NCI-H146 (cell line): ENCODE data around the gene MTA1.

Experiments
- DNase-seq: peaks from one replicate; lab custom pipeline; 2025; lab: John Stamatoyannopoulos, UW

Gene MTA1

DNA sequence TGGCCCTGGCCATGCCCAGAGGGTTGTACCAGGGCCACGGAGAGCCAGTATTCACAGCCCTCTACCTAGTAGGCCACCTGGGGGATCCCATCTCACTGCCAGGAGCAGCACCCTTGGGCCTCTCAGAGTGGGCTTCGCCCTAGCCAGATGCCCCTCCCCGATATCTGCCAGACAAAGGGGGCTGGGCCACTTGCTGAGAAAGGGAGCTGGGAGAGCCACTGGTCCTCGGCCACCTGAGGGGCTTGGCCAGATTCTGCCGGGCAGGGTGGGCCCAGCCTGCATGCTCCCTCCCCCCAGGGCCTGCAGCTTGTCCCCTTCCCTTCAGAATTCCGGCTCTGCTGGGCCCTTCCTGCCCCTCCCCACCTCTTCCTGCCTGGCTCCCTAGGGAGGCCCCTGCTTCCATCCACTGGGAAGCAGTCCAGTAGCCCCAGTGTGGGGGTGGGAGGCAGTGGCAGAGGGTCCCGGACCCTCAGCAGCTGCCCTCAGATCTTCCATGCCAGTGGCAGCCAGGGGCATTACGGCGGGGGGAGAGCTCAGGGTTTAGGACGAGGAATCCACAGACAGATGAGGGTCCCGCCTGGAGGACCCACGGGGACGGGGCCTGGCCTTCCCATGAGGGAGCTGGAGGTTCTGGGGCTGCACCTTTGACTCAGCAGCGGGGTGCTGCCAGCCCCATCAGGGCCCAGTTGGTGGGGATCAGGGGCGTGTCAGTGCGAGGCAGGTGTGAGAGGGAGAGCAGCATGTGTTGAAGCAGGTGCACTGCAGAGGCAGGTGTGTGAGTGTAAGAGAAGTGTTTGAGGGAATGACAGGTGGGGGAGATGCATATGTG, 57.4 kb downstream of the MTA1 start:
- peak; percentile 38 for DNase-seq

DNA sequence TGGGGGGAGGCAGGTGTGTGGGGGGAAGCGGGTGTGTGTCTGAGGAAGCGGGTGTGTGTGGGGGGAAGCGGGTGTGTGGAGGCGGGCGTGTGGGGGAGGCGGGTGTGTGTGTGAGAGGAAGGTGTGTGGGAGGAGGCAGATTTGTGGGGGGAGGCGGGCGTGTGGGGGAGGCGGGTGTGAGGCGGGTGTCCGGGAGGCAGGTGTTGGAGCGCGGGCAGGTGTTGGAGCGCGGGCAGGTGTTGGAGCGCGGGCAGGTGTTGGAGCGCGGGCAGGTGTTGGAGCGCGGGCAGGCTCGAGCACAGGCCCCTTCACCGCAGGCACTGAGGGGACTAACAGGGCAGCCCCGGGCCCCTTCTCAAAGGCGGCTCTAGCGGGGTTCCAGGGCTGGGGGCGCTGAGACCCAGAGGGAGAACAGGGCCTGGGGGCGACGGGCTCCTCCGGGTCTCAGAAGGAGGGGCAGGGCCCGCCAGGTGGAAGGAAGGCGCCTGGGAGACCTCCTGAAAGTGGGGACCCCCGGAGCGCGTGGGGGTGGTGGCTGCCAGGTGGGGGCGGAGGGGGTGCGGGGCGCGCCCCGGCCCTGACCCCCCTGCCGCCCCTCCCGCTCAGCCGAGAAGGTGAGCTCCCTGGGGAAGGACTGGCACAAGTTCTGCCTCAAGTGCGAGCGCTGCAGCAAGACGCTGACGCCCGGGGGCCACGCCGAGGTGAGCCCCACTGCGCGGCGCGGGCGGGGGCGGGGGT, 58.2 kb downstream of the MTA1 start:
- DNase-seq: no peak

DNA sequence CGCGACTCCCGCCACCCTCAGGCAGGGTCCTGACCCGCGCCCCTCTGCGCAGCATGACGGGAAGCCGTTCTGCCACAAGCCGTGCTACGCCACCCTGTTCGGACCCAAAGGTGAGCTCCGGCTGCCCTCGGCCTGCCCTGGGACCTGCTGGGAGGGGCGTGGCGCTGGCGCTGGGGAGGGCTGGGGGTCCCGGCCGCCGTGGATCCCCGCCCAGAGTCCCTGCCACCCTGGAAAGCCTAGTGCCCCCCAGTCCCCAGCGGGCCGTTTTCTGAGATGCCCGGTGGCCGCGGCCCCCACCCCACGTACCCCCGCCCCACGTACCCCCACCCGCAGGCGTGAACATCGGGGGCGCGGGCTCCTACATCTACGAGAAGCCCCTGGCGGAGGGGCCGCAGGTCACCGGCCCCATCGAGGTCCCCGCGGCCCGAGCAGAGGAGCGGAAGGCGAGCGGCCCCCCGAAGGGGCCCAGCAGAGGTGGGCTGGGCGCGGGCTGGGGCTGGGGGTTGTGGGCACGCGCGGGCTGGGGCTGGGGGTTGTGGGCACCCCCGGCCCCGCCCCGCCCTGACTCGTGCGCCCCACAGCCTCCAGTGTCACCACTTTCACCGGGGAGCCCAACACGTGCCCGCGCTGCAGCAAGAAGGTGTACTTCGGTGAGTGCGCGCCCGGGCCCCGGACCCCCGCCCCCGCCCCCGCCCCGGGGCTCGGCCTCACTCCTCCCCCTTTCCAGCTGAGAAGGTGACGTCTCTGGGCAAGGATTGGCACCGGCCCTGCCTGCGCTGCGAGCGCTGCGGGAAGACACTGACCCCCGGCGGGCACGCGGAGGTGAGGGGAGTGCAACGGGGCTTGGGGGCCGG, 59.0 kb downstream of the MTA1 start:
- no peak for DNase-seq

DNA sequence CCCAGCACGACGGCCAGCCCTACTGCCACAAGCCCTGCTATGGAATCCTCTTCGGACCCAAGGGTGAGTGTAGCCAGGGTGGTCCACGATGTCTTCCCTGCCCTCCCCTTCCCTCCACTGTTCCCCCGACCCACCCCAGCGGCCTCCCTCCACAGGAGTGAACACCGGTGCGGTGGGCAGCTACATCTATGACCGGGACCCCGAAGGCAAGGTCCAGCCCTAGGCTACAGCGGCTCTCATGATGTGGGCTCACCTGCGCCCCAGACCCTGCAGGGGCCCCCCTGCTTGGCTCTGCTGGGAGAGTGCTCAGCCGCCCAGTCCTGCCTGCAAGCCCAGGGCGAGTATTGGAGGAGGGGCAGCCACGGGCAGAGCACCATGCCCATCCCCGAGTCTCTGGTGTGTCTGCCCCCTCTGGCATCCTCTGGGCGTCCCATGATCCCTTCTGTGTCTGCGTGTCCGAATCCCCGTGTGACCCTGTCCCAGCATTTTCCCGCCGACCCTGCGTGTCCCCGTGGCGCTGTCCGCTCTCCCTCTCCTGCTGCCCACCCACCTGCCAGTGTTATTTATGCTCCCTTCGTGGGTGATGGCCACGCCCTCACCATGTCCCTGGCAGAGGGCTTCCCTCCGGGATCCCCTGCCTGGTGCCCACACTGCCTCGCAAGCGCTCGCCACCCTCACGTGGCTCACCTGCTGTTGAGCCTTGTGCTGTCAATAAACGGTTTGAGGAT, 60.0 kb downstream of the MTA1 start:
- no peak for DNase-seq

DNA sequence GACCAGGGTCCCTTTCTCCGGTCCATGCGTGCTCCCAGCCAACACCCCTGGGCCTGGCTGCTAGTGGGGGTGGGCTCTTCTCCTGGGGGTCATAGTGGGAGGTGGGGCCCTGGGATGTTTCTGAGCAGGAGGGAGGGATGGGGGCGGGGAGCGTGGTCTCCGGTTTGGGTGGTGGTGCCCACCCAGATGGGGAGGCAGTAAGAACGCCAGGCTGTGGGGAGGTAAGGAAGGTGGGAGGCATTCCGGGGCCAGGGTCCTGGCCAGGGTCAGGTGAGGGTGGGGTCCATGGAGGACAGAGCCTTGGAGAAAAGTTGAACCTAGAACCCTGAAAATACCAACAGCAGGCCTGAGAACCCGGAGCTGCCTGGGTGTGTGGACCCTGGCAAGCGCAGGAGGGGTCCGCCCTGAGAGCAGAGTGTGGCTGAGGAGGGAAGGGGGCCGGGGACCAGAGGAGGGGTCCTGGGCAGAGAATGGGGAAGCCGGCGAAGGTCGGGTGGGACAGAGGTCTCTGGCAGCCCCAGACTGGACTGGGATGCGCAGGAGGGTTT, 60.6 kb downstream of the MTA1 start:
- DNase-seq: no peak

DNA sequence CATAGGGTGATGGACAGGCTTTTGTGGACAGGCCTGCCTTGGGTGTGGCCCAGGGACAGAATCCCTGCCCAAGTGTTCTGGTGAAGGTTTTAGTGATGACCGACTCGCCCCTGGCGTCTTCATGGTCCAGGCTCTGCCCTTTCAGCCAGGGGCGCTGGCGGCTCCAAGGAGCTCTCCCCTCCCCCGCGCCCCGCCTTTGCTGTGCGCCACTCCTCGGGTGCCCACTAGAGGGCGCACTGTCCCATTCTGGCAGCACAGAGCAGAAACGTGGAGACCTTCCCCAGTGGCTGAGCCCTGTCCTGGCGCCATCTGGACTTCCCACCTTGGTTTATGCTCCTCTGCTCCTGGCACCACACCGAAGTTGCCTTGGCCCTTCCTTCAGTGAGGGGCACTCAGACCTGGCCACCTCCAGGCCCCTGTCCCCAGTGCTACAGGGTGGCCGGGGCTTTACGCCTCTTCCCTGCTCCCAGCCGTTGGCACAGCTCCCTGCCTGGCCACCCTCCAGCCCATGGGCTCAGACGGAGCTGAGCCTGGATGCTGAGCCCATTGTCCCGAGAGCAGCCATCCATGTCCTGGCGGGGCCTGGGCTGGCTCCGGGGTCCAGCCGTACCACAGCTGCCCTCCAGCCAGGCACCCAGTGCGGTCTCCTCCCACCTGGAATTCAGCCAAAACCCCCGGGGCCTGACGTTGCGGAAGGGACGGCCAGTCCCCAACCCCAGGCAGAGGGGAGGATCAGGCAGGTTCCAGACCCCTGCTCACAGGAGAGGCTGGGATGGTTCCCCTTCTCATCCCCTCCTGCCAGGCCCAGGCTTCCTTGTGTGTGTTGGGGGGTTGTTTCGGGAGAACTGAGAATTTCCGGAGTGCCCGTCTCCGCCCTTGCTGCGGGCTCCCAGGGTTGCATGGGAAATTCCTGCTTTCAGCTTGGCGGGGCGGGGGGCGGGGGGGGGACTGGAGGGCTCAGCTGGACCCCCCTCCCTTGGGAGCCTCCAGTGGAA, 61.5 kb downstream of the MTA1 start:
- peak; percentile 93 for DNase-seq

DNA sequence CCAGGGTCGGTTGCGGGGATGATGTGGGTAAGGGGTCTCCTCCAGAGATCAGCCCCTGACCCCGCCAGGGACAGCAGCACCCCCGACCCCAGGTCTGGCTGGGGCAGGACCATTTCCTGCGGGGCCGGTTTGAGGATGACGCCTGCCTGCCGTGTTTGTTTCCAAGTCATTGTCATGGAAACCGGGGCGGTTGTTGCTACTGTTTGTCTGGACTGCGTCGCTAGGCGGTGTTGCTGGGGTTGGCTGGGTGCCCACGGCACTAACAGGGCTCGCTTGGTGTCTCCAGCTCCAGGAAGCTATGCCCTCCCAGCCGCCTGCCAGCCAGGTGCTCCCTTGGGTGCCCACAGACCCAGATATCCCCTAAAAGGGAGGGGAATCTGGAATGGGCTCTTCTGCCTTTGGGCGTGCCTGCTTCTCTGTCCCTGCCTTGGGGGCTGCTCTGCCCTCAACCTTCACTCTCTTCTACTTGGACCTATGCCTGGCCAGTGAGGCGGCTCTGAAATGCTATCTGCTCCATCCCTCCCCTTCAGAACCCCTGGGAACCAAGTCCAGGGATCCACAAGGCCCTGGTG, 62.3 kb downstream of the MTA1 start:
- DNase-seq: peak; percentile 98

DNA sequence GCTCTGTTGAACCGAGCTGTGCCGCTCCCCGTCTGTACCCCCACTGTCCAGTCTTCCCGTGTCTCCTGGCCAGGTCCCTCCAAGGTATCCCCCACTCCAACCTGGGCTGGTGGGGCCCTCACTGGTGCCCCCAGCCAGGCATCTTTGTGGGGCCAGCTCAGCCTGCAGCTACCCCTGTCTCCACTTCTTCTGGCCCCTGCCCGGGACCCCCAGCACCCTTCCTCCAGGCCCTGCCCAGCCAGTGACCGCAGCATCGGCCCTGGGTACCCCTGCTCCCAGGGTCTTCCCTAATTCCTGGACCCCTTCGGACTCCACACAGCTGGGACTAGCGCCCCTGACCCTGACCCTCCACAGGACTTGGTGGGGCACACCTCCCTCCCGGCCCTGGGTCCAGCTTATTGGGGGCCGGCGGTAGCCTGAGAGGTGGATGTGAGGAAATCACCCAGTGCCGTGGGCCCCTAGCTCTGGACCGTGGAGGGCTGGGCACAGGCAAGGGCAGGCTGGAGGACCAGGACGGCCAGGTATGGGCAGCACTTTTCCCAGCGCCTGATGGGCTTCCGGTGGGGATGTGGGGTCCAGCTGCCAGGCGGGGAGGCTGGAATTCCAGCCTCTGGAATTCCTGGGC, 63.0 kb downstream of the MTA1 start:
- no peak for DNase-seq

DNA sequence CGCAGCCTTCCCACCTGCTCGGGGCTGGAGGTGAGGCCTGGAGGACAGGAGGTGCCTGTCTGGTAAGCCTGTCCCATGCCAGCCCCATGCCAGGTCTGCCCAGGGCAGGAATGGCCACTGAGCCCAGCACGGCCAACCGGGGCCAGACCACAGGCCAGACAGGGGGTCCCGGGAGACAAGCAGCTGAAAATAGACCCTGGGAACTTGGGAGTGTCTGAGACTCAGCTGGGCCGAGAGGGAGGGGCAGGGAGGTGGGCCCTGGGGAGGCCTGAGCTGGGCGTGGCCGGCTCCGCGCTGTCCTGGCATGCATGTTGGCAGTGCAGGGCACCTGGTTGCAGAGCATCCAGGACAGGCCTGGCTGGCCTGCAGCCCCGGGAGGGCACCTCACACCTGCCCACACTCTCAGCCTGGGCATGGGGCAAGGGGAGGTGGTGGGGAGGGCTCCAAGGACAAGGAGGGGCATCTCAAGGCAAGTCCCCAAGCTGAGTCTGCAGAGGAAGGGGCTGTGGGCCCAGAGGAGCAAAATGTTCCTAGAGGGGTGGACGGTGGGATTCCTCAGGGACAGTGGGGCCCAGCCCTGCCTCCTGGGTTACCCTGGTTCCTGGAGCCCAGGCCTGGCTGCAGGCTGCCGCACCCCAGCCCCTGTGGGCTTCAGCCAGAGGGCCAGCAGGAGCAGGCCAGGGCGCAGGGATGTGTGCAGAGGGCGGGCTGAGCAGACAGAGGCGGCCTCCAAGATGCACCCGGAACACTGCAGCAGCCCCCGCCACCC, 63.9 kb downstream of the MTA1 start:
- DNase-seq: no peak

DNA sequence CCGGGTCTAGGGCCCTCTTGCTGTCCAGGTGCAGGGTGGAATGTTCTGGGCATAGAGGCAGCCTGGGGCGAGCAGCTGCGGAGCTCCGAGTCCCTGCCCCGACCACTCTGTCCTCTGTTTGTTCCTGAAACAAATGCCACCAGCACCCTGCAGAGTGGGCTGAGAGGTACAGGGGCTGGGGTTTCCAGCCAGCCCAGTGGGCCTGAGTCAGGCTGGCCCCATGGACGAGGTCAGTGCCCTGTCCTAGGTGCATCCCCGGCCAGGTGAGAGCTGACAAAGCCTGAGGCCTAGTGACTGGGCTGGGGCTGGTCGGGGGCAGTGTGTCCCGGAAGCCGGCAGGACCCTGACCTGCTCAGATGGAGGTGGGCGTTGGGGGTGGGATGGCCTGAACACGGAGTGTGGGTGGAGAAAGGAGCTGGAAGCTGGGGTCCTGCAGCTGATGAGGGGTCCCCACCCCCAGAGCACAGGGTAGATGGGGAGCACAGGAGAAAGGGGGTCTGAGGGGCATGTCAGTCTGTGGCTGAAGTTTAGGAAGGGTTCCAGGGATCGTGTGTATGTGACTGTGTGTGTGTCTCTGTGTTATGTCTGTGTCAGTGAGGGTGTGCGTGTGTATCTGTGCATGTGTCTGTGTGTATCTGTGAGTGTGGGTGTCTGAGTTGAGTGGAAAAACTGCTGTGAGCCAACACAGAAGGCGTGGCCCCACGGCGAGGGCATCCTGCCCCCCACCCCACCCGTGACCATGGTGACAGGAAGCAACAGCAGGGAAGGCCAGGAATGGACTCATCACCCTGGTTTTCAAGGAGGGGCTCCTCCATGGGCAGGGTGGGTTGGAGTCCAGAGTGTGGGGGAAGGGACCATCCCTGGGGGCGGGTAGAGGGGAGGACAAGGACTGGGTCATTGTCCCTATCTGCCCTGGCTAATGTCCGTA, 64.7 kb downstream of the MTA1 start:
- DNase-seq: no peak

DNA sequence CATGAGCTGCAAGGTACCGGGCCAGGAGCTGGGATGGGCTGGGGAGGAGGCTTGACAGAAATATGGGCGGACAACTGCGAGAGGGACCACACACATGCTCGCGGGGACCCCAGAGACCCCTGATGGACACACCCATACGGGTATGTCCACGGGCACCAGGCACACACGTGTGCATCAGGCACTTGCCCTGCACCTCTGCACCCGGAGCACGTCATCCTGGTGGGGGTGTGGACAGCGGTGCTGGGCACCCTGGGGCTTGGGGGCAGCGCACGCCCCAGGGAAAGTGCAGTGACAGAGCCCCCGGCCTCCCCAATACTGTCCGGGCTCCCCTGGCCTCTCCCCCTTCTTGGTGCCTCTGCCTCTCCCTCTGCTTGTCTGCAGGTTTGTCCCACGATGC, 65.4 kb downstream of the MTA1 start:
- DNase-seq: no peak

DNA sequence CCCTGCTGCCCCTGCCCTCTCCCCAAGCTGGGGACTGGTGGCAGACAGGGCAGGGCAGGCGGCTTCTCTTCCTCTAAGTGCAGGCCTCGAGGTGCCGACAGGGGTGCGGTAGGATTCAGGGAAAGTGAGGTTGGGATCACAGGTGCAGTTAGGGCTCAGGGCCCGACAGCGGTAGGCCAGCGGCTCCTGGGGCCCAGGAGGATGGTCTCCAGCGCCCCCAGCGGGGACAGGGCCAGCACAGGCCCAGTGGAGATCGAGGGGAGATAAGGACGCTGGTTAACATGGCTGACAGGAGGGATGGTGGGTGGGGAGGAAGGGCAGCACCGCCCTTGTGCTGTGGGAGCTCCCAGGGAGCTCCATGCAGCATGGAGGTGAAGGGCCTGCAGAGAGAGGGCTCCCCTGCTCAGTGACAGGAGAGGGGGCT, 66.1 kb downstream of the MTA1 start:
- DNase-seq: peak; percentile 84

DNA sequence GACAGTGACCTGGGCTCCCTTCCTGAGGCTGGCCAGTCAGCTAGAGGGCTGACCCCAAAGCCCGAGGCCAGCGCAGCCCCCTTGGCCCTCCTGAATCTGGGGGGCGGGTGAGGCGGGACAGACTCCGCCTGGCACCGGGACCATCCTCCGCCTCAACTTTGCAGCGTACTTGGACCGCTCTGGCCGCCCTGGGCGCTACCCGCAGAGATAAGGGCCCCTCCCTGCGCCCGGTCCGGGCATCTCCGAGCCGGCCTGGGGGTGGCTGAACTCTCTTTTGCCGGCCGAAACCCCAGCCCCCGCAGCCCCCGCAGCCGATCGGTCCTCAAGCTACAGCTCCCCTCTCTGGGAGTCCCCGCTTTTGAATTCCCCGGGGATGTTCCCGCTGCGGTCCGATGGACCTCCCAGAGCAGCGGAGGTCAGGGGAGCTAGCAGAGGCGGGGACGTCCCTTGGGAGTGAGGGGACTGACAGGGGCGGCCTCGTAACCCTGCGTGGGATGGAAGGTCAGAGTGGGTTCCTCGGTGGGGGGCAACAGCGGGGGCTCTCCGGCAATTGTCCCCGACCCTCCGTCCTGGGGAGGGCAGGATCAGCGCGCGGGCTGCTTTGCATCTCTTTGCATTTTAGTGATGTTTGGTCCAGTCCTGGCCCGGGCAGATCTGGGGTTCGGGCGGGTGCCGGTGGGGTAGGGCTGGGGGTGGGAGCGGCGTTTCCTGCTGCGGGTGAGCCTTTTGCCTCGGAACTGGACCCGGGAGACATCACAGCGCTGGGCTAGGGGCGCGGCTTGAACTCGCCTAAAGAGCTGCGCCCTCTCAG, 66.7 kb downstream of the MTA1 start, which contains the start of gene CRIP1:
Gene CRIP1, plus strand, starts transcription at position 724 of the 811 bp plus-strand sequence. CDS start 374 bp downstream, outside the sequence.
- DNase-seq: no peak

DNA sequence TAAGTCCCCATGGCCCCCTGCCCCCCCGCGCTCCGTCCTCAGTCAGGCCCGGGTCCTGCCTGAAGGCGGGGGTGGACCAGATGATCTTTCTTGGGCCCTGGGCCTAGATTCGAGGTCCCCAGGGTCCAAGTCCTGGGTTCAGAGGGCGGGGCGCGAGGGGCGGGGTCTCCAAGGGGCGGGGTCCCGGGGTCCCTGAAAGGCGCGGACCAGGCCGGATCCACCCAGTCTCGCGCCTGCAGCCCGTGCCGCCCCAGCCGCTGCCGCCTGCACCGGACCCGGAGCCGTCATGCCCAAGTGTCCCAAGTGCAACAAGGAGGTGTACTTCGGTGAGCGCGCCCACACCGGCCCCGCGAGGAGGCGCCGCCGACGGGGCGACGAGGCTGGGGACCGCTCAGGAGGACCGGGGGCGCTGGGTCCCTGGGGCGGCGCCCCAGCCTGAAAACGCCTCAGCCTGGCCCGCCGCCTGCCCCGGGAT, 67.4 kb downstream of the MTA1 start:
- peak; percentile 61 for DNase-seq

DNA sequence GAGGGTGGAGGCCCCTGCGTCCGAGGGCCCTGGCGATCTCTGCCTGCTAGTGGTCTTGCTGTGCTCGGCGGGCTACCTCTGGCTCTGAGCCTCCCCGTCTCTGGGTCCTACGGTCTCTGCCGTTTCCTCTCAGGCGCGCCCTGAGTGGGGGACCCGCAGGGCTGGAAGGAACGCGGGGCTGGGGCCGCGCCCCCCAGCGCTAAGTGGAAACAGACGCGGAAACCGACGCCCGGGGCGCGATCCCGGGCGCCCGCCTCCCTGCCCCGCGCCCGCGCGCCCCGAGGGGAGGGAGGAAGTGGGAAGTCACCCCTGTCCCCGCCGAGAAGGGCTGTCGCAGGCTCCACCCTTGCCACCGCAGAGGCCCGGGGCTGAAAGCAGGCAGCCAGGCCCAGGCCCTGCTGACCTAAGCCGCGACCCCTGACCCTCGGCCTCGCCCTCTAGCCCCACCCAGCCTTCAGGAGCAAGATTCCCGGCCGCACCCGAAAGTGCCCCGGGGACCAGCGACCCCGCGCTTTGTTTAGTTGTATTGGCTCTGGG, 67.9 kb downstream of the MTA1 start:
- DNase-seq: peak; percentile 54
